Gastroesophageal sphincter (tissue), 3 donors: Measurements from ENCODE around the gene HS3ST1.

Experiments
- POLR2A ChIP-seq, 2 donors: fragments of 450-650 bp; IDR thresholded peaks; one replicate each; pipeline ENCODE4 v1.6.1; 2017; ENCODE audit warnings: antibody characterized with exemption in 2 of 2, mild to moderate bottlenecking in 2 of 2, moderate library complexity in 1 of 2
- TF ChIP-seq, protein P1 (sequence below), 4 experiments: fragments of 200-600 bp in 2 of 4; fragments of 450-650 bp in 2 of 4; sonication (generic) in 1 of 4; IDR thresholded peaks; one replicate each; pipeline ENCODE4 v1.5.1; 2017 to 2019; ENCODE audit warnings: antibody characterized with exemption in 4 of 4, mild to moderate bottlenecking in 2 of 4, moderate library complexity in 2 of 4

DNA sequence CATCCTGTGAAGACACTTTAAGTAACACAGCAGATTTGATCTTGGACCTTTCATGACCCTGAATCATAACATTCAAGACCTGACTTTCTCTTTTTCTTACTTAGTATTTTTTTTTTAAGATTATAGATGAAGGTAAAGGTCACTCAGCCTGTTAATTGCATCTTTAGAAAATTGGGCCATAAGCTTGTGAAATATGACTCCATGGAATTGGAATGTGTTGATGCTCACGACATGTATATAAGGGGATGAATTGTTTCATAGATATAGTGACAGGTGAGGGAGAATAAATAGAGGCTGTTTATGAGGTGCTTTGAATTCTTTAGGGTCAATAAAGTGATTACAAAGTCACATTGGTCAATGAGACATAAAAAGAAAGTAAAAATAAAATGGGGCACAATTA lies 27.7 kb upstream of the HS3ST1 start:
- TF ChIP-seq, protein P1, sequence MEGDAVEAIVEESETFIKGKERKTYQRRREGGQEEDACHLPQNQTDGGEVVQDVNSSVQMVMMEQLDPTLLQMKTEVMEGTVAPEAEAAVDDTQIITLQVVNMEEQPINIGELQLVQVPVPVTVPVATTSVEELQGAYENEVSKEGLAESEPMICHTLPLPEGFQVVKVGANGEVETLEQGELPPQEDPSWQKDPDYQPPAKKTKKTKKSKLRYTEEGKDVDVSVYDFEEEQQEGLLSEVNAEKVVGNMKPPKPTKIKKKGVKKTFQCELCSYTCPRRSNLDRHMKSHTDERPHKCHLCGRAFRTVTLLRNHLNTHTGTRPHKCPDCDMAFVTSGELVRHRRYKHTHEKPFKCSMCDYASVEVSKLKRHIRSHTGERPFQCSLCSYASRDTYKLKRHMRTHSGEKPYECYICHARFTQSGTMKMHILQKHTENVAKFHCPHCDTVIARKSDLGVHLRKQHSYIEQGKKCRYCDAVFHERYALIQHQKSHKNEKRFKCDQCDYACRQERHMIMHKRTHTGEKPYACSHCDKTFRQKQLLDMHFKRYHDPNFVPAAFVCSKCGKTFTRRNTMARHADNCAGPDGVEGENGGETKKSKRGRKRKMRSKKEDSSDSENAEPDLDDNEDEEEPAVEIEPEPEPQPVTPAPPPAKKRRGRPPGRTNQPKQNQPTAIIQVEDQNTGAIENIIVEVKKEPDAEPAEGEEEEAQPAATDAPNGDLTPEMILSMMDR (IDR thresholded peaks at IDR 0.05), result no peak
- TF ChIP-seq POLR2A (IDR thresholded peaks at IDR 0.05), result no peak
